ENCODE measurements around the gene JUN. TPM values are rescaled to one million over a fixed set of nuclear protein-coding genes. Genes with fewer than 3 reads are reported as not detected.

The JUN gene
- polyA plus RNA-seq, 4 donors = 47.4 to 394 (median 66.2) TPM

- no peaks in the 10 kb centered on the region for H3K9me3 ChIP-seq (ENCODE audit: control insufficient read depth in 2 of 2, insufficient read depth in 1 of 2, low read depth in 1 of 2, low read length in 1 of 2)
- WGBS, 3 donors = 17 to 54% (median 52%) methylated on average over 2 of the region's 2 CpGs
- peaks cover 0 to 20% (median 0%) of the 10 kb centered on the region in 3 donors for H3K36me3 ChIP-seq (ENCODE audit: control insufficient read depth in 3 of 3, insufficient read depth in 2 of 3, low read depth in 1 of 3, low read length in 3 of 3)
- FAIRE-seq = no peak
- DNase-seq = peak in 1 of 2 donors; percentile 45
- no peaks in the 10 kb centered on the region for H3K27me3 ChIP-seq (ENCODE audit: control insufficient read depth in 3 of 3, insufficient read depth in 3 of 3, low read length in 3 of 3)
- H3K27ac ChIP-seq (ENCODE audit: low read depth in 1 of 3, low read length in 2 of 3) = peak overlapping the region in 2 of 3 donors; percentile 52 to 99
- H3K4me1 ChIP-seq (ENCODE audit: control insufficient read depth in 3 of 3, insufficient read depth in 2 of 3, low read depth in 1 of 3, low read length in 2 of 3) = peaks cover 0 to 4% (median 2%) of the 10 kb centered on the region in 3 donors
- H3K4me3 ChIP-seq (ENCODE audit: low read depth in 1 of 3, low read length in 3 of 3) = no peak overlapping the region
These were observed 4.6 kb downstream of the JUN start for GRCh38 chr1:58779059-58779754.

DNA sequence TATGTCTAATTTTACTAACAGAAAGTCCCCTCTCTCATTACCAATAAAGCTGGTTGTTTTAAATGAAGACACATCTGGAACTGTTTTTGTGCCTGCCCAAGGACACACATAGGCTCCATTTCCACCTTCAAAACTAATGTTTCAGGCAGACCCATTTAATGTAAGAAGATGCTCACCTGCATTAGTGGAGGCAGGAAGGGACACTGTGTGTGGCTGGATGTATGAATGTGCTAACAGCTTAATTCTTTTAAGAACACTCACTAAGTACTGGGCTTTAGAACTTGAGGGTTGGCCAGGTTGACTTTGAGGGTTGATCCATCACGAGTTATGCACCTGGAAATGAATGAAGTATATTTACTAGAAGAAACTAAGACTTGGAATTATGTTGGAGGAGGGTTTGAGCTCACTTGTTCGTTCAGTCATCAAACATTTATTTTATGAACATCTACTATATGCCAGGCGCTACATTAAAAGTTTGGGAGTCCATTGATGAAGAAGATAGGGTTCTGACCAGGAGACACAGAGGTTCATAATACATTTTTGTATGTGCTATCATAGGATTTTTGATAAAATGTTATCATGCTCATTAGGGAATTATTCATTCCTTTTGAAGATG is 5.4 kb downstream of the JUN start:
- peaks cover 0 to 20% (median 0%) of the 10 kb centered on the region in 3 donors for H3K36me3 ChIP-seq (ENCODE audit: control insufficient read depth in 3 of 3, insufficient read depth in 2 of 3, low read depth in 1 of 3, low read length in 3 of 3)
- no peak overlapping the region for H3K27ac ChIP-seq (ENCODE audit: low read depth in 1 of 3, low read length in 2 of 3)
- H3K9me3 ChIP-seq (ENCODE audit: control insufficient read depth in 2 of 2, insufficient read depth in 1 of 2, low read depth in 1 of 2, low read length in 1 of 2) = no peaks in the 10 kb centered on the region
- no peaks in the 10 kb centered on the region for H3K27me3 ChIP-seq (ENCODE audit: control insufficient read depth in 3 of 3, insufficient read depth in 3 of 3, low read length in 3 of 3)
- H3K4me3 ChIP-seq (ENCODE audit: low read depth in 1 of 3, low read length in 3 of 3) = no peak overlapping the region
- 79 to 87% (median 82%) methylated on average over 3 of the region's 3 CpGs for WGBS, 3 donors
- FAIRE-seq (no peak), DNase-seq (no peak)
- peaks cover 0 to 4% (median 2%) of the 10 kb centered on the region in 3 donors for H3K4me1 ChIP-seq (ENCODE audit: control insufficient read depth in 3 of 3, insufficient read depth in 2 of 3, low read depth in 1 of 3, low read length in 2 of 3)

GRCh38 chr1:58774027-58774426 is 9.8 kb downstream of the JUN start:
- 56 to 82% (median 67%) methylated on average over 1 of the region's 1 CpG for WGBS, 3 donors
- Histone ChIP-seq H3K27me3 (ENCODE audit: control insufficient read depth in 3 of 3, insufficient read depth in 3 of 3, low read length in 3 of 3) (no peaks in the 10 kb centered on the region), H3K4me1 (ENCODE audit: control insufficient read depth in 3 of 3, insufficient read depth in 2 of 3, low read depth in 1 of 3, low read length in 2 of 3) (no peaks in the 10 kb centered on the region), H3K27ac (ENCODE audit: low read depth in 1 of 3, low read length in 2 of 3) (no peak overlapping the region), H3K4me3 (ENCODE audit: low read depth in 1 of 3, low read length in 3 of 3) (no peak overlapping the region), H3K36me3 (ENCODE audit: control insufficient read depth in 3 of 3, insufficient read depth in 2 of 3, low read depth in 1 of 3, low read length in 3 of 3) (no peaks in the 10 kb centered on the region), H3K9me3 (ENCODE audit: control insufficient read depth in 2 of 2, insufficient read depth in 1 of 2, low read depth in 1 of 2, low read length in 1 of 2) (no peaks in the 10 kb centered on the region)
- FAIRE-seq (no peak), DNase-seq (no peak)

GRCh38 chr1:58773406-58773840 is 10.4 kb downstream of the JUN start:
- WGBS, 3 donors = 3 to 11% (median 5%) methylated on average over 3 of the region's 3 CpGs
- H3K27me3 ChIP-seq (ENCODE audit: control insufficient read depth in 3 of 3, insufficient read depth in 3 of 3, low read length in 3 of 3) = no peaks in the 10 kb centered on the region
- H3K27ac ChIP-seq (ENCODE audit: low read depth in 1 of 3, low read length in 2 of 3) = peak overlapping the region in 1 of 3 donors; percentile 24
- no peaks in the 10 kb centered on the region for H3K9me3 ChIP-seq (ENCODE audit: control insufficient read depth in 2 of 2, insufficient read depth in 1 of 2, low read depth in 1 of 2, low read length in 1 of 2)
- no peak overlapping the region for H3K4me3 ChIP-seq (ENCODE audit: low read depth in 1 of 3, low read length in 3 of 3)
- H3K4me1 ChIP-seq (ENCODE audit: control insufficient read depth in 3 of 3, insufficient read depth in 2 of 3, low read depth in 1 of 3, low read length in 2 of 3) = no peaks in the 10 kb centered on the region
- no peaks in the 10 kb centered on the region for H3K36me3 ChIP-seq (ENCODE audit: control insufficient read depth in 3 of 3, insufficient read depth in 2 of 3, low read depth in 1 of 3, low read length in 3 of 3)
- FAIRE-seq (no peak), DNase-seq (peak in 1 of 2 donors; percentile 29)

DNA sequence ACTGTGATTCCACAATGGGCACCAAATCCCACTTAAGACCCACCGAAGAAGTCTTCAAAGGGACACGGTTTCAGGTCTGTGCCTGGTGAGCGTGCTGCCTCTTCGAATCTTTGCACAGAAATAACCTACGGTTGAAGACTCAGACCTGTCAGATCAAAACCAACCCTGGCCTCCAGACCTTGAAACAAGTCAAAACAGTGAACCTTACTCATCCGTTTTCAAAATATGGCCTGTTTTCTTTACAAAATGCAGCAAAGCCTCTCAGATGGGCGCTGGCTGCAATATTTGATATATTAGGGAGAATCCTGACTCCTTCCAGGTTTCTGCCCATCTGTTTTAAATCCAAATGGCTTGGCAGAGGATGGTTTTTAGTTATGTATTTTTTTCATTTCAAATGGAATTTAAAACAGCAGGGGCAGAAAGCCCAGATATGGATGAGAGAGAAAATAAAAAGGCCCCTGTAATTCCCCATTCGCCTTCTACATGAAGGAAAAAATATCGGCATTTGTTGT is 14.0 kb downstream of the JUN start:
- no peak overlapping the region for H3K4me3 ChIP-seq (ENCODE audit: low read depth in 1 of 3, low read length in 3 of 3)
- FAIRE-seq = no peak
- no peak for DNase-seq
- no peaks in the 10 kb centered on the region for H3K4me1 ChIP-seq (ENCODE audit: control insufficient read depth in 3 of 3, insufficient read depth in 2 of 3, low read depth in 1 of 3, low read length in 2 of 3)
- H3K27me3 ChIP-seq (ENCODE audit: control insufficient read depth in 3 of 3, insufficient read depth in 3 of 3, low read length in 3 of 3) = no peaks in the 10 kb centered on the region
- 69 to 81% (median 74%) methylated on average over 9 of the region's 9 CpGs for WGBS, 3 donors
- no peaks in the 10 kb centered on the region for H3K9me3 ChIP-seq (ENCODE audit: control insufficient read depth in 2 of 2, insufficient read depth in 1 of 2, low read depth in 1 of 2, low read length in 1 of 2)
- H3K36me3 ChIP-seq (ENCODE audit: control insufficient read depth in 3 of 3, insufficient read depth in 2 of 3, low read depth in 1 of 3, low read length in 3 of 3) = no peaks in the 10 kb centered on the region
- no peak overlapping the region for H3K27ac ChIP-seq (ENCODE audit: low read depth in 1 of 3, low read length in 2 of 3)

- no peak for FAIRE-seq
- no peak overlapping the region for H3K27ac ChIP-seq (ENCODE audit: low read depth in 1 of 3, low read length in 2 of 3)
- WGBS, 3 donors = 36 to 45% (median 41%) methylated on average over 22 of the region's 22 CpGs
These were observed 14.7 kb downstream of the JUN start for GRCh38 chr1:58768971-58769808.

DNA sequence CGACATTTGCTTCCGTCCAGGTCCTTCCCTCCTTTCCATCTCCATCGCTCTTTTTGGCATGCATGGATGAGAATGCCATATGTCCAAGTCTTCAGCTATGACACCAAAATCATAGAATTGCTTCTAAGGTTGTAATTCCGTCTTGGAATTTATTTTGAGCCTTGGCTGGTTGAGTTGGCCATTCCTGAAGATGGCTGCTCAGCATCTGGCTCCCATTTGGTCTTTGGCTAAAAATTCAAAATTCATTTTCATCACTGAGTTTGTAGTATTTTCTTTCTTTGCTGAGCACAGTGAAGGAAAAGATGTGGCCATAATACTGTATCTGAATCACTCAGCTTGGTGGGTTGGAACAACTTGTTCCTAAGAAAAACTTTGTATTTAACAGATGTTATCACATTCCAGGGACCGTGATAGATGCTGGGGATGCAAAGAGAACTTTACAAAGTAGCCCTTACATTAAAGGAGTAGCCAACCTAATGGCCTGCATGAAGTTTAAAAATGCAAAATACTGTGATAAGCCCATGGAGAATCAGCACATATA is 15.6 kb downstream of the JUN start:
- H3K27ac ChIP-seq (ENCODE audit: low read depth in 1 of 3, low read length in 2 of 3) = no peak overlapping the region
- H3K4me3 ChIP-seq (ENCODE audit: low read depth in 1 of 3, low read length in 3 of 3) = no peak overlapping the region
- WGBS, 3 donors = 90 to 92% (median 91%) methylated on average over 5 of the region's 5 CpGs
- H3K9me3 ChIP-seq (ENCODE audit: control insufficient read depth in 2 of 2, insufficient read depth in 1 of 2, low read depth in 1 of 2, low read length in 1 of 2) = no peaks in the 10 kb centered on the region
- no peaks in the 10 kb centered on the region for H3K36me3 ChIP-seq (ENCODE audit: control insufficient read depth in 3 of 3, insufficient read depth in 2 of 3, low read depth in 1 of 3, low read length in 3 of 3)
- no peaks in the 10 kb centered on the region for H3K27me3 ChIP-seq (ENCODE audit: control insufficient read depth in 3 of 3, insufficient read depth in 3 of 3, low read length in 3 of 3)
- DNase-seq (no peak), FAIRE-seq (no peak)
- no peaks in the 10 kb centered on the region for H3K4me1 ChIP-seq (ENCODE audit: control insufficient read depth in 3 of 3, insufficient read depth in 2 of 3, low read depth in 1 of 3, low read length in 2 of 3)

More at GRCh38 chr1:58768971-58769808, 14.7 kb downstream of the JUN start:
- H3K4me1 ChIP-seq (ENCODE audit: control insufficient read depth in 3 of 3, insufficient read depth in 2 of 3, low read depth in 1 of 3, low read length in 2 of 3) = no peaks in the 10 kb centered on the region
- no peak overlapping the region for H3K4me3 ChIP-seq (ENCODE audit: low read depth in 1 of 3, low read length in 3 of 3)
- no peaks in the 10 kb centered on the region for H3K9me3 ChIP-seq (ENCODE audit: control insufficient read depth in 2 of 2, insufficient read depth in 1 of 2, low read depth in 1 of 2, low read length in 1 of 2)
- peak; percentile 60 to 79 for DNase-seq
- H3K27me3 ChIP-seq (ENCODE audit: control insufficient read depth in 3 of 3, insufficient read depth in 3 of 3, low read length in 3 of 3) = no peaks in the 10 kb centered on the region
- H3K36me3 ChIP-seq (ENCODE audit: control insufficient read depth in 3 of 3, insufficient read depth in 2 of 3, low read depth in 1 of 3, low read length in 3 of 3) = no peaks in the 10 kb centered on the region

DNA sequence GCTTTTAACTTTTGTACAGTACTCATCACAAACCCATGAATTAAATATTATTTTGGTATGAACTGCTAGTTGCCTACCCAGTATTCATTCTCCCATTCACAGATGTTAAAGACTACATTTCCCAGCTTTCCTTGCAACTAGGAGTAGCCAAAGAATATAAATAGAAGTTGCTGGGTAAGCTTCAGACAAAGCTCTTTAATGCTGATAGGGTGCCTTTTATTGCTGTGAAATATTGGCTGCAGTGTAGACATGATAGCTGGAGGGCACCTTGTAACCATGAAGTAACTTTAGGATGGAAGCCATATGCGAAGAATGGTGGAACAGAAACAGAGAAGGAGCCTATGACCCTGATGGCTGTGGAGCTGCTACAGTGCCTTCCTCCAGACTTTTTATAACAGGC is 16.7 kb downstream of the JUN start:
- FAIRE-seq (no peak), DNase-seq (no peak)
- no peak overlapping the region for H3K4me3 ChIP-seq (ENCODE audit: low read depth in 1 of 3, low read length in 3 of 3)
- H3K9me3 ChIP-seq (ENCODE audit: control insufficient read depth in 2 of 2, insufficient read depth in 1 of 2, low read depth in 1 of 2, low read length in 1 of 2) = no peaks in the 10 kb centered on the region
- WGBS, 3 donors = 91 to 96% (median 92%) methylated on average over 1 of the region's 1 CpG
- peaks cover 0 to 5% (median 3%) of the 10 kb centered on the region in 3 donors for H3K4me1 ChIP-seq (ENCODE audit: control insufficient read depth in 3 of 3, insufficient read depth in 2 of 3, low read depth in 1 of 3, low read length in 2 of 3)
- H3K27ac ChIP-seq (ENCODE audit: low read depth in 1 of 3, low read length in 2 of 3) = no peak overlapping the region
- no peaks in the 10 kb centered on the region for H3K27me3 ChIP-seq (ENCODE audit: control insufficient read depth in 3 of 3, insufficient read depth in 3 of 3, low read length in 3 of 3)
- H3K36me3 ChIP-seq (ENCODE audit: control insufficient read depth in 3 of 3, insufficient read depth in 2 of 3, low read depth in 1 of 3, low read length in 3 of 3) = no peaks in the 10 kb centered on the region
